Measurements from ENCODE around the gene HMGN4.

DNA sequence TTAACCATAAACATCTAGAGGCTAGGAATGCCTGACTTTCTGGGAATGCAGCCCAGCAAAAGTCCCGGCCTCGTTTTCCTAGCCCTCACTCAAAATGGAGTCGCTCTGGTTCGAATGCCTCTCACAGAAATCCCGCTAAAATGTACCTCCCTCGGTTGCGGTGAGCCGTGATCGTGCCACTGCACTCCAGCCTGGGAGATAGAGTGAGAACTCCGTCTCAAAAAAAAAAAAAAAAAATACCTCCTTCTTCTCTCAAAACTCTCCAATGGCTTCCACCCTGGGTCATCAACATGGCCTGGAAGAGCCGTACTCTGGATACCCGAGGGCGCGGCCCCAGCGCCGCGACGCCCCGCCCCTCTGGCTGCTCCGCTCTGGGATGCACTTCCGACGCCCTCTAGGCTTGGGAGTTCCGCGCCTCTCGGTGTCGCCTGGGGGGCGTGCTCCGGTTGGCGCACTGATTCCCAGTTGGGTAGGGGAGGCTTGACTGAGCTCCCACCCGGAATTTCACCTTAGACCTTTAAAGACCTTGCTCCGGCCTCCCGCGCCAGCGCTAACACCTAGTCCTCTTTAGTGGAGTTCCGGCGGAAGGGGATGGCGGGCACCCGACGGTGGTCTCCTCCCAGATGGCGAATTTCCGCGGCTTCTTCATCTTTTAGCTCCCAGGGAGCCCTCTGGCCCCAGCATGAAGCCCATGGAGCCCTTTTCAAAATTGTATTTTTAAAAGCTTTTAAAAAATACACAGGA lies 12.3 kb downstream of the HMGN4 start:
- no peak for TF ChIP-seq POLR2A (IDR thresholded peaks at IDR 0.05)
- TF ChIP-seq, protein P1, sequence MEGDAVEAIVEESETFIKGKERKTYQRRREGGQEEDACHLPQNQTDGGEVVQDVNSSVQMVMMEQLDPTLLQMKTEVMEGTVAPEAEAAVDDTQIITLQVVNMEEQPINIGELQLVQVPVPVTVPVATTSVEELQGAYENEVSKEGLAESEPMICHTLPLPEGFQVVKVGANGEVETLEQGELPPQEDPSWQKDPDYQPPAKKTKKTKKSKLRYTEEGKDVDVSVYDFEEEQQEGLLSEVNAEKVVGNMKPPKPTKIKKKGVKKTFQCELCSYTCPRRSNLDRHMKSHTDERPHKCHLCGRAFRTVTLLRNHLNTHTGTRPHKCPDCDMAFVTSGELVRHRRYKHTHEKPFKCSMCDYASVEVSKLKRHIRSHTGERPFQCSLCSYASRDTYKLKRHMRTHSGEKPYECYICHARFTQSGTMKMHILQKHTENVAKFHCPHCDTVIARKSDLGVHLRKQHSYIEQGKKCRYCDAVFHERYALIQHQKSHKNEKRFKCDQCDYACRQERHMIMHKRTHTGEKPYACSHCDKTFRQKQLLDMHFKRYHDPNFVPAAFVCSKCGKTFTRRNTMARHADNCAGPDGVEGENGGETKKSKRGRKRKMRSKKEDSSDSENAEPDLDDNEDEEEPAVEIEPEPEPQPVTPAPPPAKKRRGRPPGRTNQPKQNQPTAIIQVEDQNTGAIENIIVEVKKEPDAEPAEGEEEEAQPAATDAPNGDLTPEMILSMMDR (IDR thresholded peaks at IDR 0.05), result no peak

All from ovary (tissue), 3 donors.